ENCODE measurements around the gene CACNG5.

DNA sequence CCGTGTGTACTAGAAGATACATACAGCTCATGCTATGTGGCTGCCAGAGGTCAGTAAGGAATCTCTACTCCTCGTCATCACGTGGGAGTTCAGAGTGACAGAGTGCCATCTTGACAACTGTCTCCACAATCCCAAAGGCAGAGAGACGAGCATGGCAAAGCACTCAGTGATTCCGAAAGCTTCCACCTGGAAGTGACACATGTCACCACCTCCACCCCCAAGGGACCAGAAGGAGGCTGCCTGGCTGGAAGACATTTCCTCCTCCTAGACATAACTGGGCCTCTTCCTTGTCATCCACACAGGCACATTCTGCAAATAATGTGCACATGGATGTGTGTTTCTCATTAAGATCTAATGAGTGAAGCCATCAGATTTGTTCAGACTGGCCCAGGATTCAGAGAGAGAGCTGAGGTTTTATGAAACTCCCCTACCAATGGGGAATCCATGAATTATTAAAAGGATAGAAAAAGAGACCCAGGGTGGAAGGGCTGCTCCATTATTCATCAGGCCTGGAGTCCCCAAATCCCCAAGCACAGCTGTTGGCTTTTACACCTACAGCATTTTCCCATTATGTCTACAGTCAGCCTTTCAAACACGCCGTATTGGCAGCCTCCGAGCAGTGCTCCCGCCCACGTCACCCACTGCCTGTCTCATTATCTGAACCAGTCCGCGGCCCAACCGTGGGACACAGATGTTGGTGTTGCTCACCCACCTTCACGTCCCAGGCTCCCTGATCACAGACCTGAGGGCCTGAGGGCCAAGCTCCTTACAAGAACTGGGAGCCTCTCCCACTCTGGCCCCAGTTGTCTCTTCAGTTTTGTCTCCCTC, 3.3 kb upstream of the CACNG5 start:
- TF ChIP-seq, protein P1, sequence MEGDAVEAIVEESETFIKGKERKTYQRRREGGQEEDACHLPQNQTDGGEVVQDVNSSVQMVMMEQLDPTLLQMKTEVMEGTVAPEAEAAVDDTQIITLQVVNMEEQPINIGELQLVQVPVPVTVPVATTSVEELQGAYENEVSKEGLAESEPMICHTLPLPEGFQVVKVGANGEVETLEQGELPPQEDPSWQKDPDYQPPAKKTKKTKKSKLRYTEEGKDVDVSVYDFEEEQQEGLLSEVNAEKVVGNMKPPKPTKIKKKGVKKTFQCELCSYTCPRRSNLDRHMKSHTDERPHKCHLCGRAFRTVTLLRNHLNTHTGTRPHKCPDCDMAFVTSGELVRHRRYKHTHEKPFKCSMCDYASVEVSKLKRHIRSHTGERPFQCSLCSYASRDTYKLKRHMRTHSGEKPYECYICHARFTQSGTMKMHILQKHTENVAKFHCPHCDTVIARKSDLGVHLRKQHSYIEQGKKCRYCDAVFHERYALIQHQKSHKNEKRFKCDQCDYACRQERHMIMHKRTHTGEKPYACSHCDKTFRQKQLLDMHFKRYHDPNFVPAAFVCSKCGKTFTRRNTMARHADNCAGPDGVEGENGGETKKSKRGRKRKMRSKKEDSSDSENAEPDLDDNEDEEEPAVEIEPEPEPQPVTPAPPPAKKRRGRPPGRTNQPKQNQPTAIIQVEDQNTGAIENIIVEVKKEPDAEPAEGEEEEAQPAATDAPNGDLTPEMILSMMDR (conservative IDR thresholded peaks at IDR 0.05; ENCODE audit: low read depth in 2 of 2): no peak
- TF ChIP-seq NANOG (IDR thresholded peaks at IDR 0.05; ENCODE audit: borderline replicate concordance): no peak

Measured in GM23338 (cell line).